ENCODE measurements around the gene MEOX2. TPM values are rescaled to one million over a fixed set of nuclear protein-coding genes. Genes with fewer than 3 reads are reported as not detected.

The MEOX2 gene
- total RNA-seq, 1 donor: not detected

DNA sequence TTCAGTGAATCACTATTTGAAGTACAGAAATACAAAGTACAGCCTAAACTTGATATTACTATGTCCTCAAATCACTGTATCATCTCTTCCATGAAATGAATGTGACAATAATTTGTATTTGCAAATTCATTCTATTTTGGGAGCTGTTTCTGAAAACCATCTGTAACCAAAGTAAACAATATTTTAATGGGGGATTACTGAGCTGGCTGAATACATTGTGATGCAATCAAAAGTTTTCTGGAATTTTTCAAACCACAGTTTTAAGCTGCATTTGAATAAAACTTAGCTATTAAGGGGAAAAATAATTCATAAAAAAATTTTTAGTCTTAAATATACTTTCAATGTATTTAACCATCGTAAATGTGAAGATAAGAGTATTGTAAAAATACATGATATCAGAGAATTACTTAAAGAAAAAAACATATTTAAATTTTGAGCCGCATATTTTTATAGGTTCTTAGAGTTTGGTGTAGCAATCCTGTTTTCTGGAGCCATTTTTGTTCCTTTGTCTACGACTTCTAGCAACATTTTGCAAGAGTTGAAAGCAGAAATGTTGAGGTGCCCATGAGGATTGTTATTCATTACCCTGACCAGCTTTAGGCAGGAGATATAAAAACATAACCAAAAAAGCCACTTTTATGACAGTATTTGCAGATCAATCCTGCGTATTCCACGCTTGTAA lies 78.8 kb downstream of the MEOX2 start:
- no peaks in the 10 kb centered on the region for H3K9me3 ChIP-seq (ENCODE audit: low read depth, low read length)
- H3K4me1 ChIP-seq (ENCODE audit: insufficient read depth, low read length): no peaks in the 10 kb centered on the region
- H3K27me3 ChIP-seq (ENCODE audit: insufficient read depth, low read length): no peaks in the 10 kb centered on the region
- H3K4me3 ChIP-seq (ENCODE audit: low read length): no peak overlapping the region

DNA sequence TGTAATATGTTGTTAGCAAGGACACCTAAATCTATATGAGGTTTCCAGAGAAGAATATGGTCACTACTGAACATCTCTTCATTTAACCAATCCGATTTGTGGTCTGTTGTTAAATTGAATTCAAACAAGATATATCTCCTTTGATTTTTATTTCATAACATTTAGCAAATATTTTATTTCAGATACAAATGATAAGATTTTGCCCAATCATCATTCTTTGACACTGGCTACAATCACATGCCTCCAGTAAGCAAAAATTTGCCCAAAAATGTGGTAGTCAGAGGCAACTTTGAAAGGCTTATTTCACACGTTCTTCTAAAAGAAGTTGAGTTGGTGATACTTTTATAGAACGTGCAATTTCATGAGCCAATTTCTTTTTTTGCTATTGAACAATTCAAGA lies 79.9 kb downstream of the MEOX2 start:
- no peaks in the 10 kb centered on the region for H3K4me1 ChIP-seq (ENCODE audit: insufficient read depth, low read length)
- H3K4me3 ChIP-seq (ENCODE audit: low read length): no peak overlapping the region
- no peaks in the 10 kb centered on the region for H3K27me3 ChIP-seq (ENCODE audit: insufficient read depth, low read length)
- no peaks in the 10 kb centered on the region for H3K9me3 ChIP-seq (ENCODE audit: low read depth, low read length)

DNA sequence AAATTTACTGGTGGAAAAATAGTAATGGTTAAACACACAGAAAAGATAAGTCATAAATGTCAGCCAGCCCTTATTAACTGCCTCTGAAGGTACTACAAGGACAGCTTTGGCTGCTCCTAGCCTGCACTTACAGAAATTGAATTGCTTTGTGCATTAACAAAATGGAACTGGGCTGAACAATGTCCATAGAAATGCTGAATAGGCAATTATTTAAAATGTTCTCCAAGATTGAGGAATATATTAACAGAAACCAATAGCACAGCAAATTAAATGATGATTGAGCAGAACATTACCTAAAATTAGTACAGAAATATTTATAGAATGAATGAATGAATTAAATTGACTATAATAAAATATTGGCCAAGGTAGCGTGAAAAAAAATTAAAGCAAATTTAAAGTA lies 82.3 kb downstream of the MEOX2 start:
- Histone ChIP-seq H3K27me3 (ENCODE audit: insufficient read depth, low read length) (no peaks in the 10 kb centered on the region), H3K9me3 (ENCODE audit: low read depth, low read length) (no peaks in the 10 kb centered on the region), H3K4me1 (ENCODE audit: insufficient read depth, low read length) (no peaks in the 10 kb centered on the region), H3K4me3 (ENCODE audit: low read length) (no peak overlapping the region)

DNA sequence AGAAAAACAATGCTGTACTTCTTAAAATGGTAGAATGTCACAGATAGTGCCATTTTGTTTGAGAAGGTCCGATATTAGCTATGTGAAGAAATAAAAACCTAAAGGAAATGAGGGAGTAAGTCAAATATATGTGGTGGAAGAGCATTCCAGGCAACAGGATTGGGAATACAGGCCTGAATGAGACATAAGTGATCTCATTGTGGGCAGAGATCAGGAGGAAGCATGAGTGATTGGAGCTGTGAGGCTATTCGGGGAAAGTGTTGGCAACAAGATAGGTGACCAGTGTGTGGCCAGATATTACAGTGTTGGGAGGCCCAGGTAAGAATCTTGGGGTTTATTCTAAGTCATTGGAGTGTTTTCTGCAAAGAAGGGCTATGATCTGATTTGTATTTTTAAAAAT lies 83.4 kb downstream of the MEOX2 start:
- H3K27me3 ChIP-seq (ENCODE audit: insufficient read depth, low read length): no peaks in the 10 kb centered on the region
- H3K4me3 ChIP-seq (ENCODE audit: low read length): no peak overlapping the region
- no peaks in the 10 kb centered on the region for H3K4me1 ChIP-seq (ENCODE audit: insufficient read depth, low read length)
- no peaks in the 10 kb centered on the region for H3K9me3 ChIP-seq (ENCODE audit: low read depth, low read length)

DNA sequence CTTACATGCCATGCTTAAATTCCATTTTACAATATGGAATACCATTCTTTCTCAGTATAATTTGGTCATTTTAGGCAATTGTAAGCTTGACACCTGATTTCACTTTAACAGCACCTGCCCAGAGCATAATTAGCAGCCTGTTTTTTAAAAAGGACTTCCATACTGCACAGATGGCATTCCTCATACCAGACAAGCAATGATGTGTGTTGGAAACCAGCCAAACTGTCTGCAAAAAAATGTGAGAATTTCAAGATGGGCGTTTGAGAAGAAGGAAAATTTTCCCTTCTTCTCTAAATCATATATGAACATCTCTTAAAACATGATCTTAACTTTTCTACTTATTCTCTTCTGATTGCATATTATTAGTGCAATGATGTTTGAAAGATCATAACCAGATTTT lies 84.2 kb downstream of the MEOX2 start:
- H3K9me3 ChIP-seq (ENCODE audit: low read depth, low read length): no peaks in the 10 kb centered on the region
- H3K4me1 ChIP-seq (ENCODE audit: insufficient read depth, low read length): no peaks in the 10 kb centered on the region
- H3K27me3 ChIP-seq (ENCODE audit: insufficient read depth, low read length): no peaks in the 10 kb centered on the region
- H3K4me3 ChIP-seq (ENCODE audit: low read length): no peak overlapping the region

DNA sequence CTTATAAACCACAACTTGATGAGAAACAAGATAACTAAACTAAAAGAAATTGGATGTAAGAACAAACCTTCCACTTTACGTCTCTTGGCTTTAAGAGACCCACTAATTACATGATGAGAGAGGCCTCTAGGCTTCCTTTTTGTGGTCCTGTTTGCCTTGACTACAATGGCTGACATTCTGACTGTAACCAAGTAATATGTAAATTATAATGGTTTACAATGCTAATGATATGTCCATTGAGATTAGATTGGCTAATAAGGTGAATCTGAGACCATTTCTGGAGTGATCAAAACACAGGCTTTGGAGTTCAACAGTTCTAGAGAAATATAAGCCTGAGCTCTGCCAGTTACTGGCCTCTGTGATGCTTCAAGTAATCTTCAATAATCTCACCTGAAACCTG lies 85.3 kb downstream of the MEOX2 start:
- Histone ChIP-seq H3K4me3 (ENCODE audit: low read length) (no peak overlapping the region), H3K27me3 (ENCODE audit: insufficient read depth, low read length) (no peaks in the 10 kb centered on the region), H3K9me3 (ENCODE audit: low read depth, low read length) (no peaks in the 10 kb centered on the region), H3K4me1 (ENCODE audit: insufficient read depth, low read length) (no peaks in the 10 kb centered on the region)

DNA sequence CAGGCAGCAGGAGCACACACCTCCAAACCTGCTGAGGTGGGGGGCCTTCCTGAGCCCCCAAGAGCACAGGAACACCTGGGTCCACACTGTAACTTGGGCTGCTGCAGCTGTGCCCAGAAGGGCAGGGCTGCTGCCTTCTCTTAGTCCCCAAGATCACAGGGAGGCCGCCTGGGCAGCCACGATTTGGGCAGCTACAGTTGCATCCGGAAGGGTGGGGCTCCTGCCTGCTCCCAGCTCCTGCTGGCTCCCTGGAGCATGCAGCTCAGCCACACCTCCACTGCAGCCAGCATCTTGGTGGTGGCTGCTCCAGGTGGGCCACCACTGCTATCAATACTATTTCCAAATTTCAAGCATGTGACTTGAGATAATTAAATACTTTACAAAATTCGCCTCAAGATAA lies 86.2 kb downstream of the MEOX2 start:
- Histone ChIP-seq H3K27me3 (ENCODE audit: insufficient read depth, low read length) (no peaks in the 10 kb centered on the region), H3K4me3 (ENCODE audit: low read length) (no peak overlapping the region), H3K4me1 (ENCODE audit: insufficient read depth, low read length) (no peaks in the 10 kb centered on the region), H3K9me3 (ENCODE audit: low read depth, low read length) (no peaks in the 10 kb centered on the region)

DNA sequence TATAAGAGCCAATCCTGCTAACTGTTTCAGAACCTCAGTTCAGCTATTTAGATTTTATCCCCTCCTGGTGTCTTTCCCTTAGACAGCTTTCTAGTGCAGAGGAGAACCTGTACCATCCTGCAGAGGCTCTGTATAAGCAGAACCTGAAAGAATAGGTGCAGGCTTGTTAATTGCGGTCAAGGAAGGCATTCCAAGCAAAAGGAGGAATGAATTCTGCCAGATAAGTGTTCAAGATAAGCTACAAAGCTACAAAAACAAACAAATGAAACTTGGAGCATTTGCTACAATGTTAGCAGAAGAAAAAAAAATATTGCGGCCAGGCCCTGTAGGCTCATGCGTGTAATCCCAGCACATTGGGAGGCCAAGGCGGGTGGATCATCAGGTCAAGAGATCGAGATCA lies 92.0 kb downstream of the MEOX2 start:
- H3K9me3 ChIP-seq (ENCODE audit: low read depth, low read length): peaks cover 5% of the 10 kb centered on the region
- H3K4me1 ChIP-seq (ENCODE audit: insufficient read depth, low read length): no peaks in the 10 kb centered on the region
- H3K4me3 ChIP-seq (ENCODE audit: low read length): no peak overlapping the region
- H3K27me3 ChIP-seq (ENCODE audit: insufficient read depth, low read length): no peaks in the 10 kb centered on the region

DNA sequence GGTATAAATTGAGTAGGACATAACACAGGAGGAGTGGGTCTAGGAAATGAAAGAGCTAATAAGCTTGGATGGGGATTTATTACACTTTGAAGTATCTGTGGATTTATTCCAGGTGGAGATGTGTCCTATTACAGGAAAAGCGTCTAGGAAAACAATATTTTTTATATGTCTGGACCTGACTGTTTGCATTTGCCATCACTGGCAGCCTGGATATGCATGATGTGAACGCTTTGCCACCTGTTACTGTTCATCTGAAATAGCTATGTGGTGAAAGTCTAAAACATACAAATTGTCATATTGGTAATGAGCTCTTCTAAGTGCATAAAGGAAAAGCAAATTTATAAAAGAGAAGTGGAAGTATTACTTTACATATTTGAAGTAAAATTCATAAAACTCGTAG lies 93.1 kb downstream of the MEOX2 start:
- Histone ChIP-seq H3K4me1 (ENCODE audit: insufficient read depth, low read length) (no peaks in the 10 kb centered on the region), H3K4me3 (ENCODE audit: low read length) (no peak overlapping the region), H3K9me3 (ENCODE audit: low read depth, low read length) (peaks cover 5% of the 10 kb centered on the region), H3K27me3 (ENCODE audit: insufficient read depth, low read length) (no peaks in the 10 kb centered on the region)

DNA sequence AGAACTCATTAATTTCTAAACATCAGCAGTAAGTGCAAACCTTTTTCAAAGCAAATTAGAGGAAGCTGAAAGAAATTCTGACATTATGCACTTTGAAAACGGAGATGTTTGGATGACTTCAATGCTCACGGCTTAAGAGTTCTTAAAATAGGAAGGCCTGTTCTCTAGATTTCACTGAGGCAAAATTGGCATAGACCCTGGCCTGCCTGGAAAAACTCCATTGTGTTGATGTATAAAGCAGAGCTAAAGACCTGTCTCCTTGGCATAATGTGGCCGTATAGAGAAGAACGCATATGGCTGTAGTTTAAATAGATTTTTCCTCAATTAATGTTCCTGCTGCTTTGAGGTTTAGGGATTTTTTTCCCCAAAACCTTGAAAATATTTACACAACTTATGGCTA lies 100.2 kb downstream of the MEOX2 start:
- H3K4me1 ChIP-seq (ENCODE audit: insufficient read depth, low read length): no peaks in the 10 kb centered on the region
- H3K27me3 ChIP-seq (ENCODE audit: insufficient read depth, low read length): no peaks in the 10 kb centered on the region
- H3K4me3 ChIP-seq (ENCODE audit: low read length): no peak overlapping the region
- H3K9me3 ChIP-seq (ENCODE audit: low read depth, low read length): peaks cover 14% of the 10 kb centered on the region

DNA sequence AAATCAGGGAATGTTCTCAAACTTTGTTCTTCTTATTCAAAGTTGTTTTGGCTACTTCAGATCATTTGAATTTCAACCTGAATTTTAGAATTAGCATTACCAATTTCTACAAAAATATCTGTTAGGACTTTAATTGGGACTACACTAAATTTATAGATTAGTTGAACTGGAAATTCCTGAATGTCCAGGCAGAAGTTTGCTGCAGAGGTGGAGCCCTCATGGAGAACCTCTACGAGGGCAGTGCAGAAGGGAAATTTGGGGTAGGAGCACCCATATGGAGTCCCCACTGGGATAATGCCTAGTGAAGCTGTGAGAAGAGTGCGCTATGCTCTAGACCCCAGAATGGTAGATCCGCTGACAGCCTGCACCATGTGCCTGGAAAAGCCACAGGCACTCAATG lies 101.9 kb downstream of the MEOX2 start:
- peaks cover 14% of the 10 kb centered on the region for H3K9me3 ChIP-seq (ENCODE audit: low read depth, low read length)
- H3K4me3 ChIP-seq (ENCODE audit: low read length): no peak overlapping the region
- no peaks in the 10 kb centered on the region for H3K4me1 ChIP-seq (ENCODE audit: insufficient read depth, low read length)
- no peaks in the 10 kb centered on the region for H3K27me3 ChIP-seq (ENCODE audit: insufficient read depth, low read length)

DNA sequence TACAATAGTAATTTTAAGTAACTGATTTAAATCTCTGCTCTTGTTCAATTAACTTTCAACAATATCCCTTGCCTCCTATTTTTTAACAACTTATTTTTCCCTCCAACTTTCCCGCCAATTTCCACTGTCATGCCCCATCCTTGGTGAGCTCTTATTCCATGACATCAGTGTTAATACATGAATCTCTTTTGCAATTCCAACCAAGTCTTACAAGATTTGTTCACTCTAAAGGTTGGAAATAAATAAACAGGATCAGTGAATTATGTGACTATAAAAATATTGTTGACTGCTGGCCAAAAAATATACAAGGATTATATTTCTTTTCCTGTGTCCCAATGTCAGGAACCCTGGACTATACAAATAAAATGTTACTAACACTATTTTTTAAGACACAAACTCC lies 103.7 kb downstream of the MEOX2 start:
- Histone ChIP-seq H3K4me1 (ENCODE audit: insufficient read depth, low read length) (no peaks in the 10 kb centered on the region), H3K4me3 (ENCODE audit: low read length) (no peak overlapping the region), H3K9me3 (ENCODE audit: low read depth, low read length) (peaks cover 14% of the 10 kb centered on the region), H3K27me3 (ENCODE audit: insufficient read depth, low read length) (no peaks in the 10 kb centered on the region)

DNA sequence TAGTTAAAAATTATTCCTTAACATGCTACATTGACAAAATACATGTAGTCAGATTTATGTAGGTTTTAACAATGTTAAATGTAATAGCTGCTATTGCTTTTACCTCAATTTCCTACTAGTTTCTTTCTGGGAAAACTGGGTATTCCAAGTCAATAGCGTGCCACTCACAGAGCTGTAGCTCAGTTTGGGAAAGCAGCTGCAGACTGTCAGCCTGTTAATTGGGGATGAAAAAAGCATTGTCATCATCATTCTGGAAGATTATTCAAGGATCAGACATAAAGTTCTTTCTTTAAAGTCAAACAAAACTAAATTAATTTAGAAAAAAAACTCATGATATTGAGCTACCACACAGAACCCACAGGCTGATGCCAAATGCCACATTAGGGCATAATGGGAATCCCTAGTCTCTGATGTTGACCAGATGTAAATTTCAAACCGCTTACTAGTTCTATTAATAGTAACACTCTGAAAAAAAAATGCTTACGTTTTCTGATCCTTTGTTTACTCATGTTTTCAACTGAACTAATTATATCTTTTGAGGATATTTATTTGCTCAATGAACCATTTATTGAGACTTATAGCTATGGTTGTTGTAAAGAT lies 105.0 kb downstream of the MEOX2 start:
- Histone ChIP-seq H3K9me3 (ENCODE audit: low read depth, low read length) (peaks cover 14% of the 10 kb centered on the region), H3K27me3 (ENCODE audit: insufficient read depth, low read length) (no peaks in the 10 kb centered on the region), H3K4me1 (ENCODE audit: insufficient read depth, low read length) (no peaks in the 10 kb centered on the region), H3K4me3 (ENCODE audit: low read length) (no peak overlapping the region)

DNA sequence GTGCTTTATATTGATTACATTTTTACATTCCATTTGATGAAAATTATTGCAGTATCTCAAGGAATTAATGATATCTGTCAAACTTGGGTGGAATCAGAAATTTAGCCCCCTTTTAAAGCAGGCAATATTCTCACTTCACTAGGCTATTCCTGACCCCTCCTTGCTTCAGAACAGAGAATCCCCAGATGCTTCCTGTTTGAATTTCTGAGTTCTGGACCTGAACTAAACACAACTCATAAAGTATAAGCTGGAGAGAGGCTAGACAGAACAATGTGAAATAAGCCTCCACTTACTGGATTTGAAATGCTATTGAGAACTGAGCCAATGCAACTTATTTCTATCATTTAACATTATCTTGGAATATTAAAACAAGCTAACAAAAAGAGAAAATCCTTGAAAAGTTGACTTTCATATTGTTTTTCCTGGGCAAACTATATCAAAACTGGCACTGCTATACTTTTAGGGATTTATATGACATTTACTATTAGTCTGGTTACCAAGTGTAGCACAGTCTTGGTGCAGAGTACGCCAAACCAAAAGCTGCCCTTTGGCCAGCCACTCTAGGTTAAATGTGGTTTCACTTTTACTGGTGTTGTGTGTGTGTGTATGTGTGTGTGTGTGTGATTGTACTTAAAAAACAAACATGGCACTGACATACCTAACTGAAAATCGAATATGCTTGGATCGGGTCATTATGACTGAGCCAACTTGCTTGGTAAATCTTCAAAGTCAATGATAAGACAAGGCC lies 105.7 kb downstream of the MEOX2 start:
- H3K9me3 ChIP-seq (ENCODE audit: low read depth, low read length): peaks cover 8% of the 10 kb centered on the region
- H3K4me3 ChIP-seq (ENCODE audit: low read length): no peak overlapping the region
- H3K4me1 ChIP-seq (ENCODE audit: insufficient read depth, low read length): no peaks in the 10 kb centered on the region
- no peaks in the 10 kb centered on the region for H3K27me3 ChIP-seq (ENCODE audit: insufficient read depth, low read length)

DNA sequence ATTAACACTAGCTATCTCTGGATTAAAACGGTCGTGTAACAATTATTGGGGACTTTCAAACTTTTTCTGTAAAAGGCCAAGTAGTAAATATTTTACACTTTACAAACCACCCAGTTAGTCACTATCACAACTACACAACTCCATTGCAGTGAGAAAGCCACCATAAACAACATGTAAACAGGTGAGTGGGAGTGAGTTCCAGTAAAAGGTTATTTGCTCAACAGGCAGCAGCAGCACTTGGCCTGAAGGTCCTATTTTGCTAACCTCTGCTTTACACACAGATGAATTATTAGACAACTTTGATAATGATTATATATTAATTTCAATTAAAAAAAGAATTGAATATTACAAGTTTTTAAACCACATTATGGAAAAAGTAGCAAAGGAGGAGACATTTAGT lies 108.9 kb downstream of the MEOX2 start:
- no peaks in the 10 kb centered on the region for H3K9me3 ChIP-seq (ENCODE audit: low read depth, low read length)
- H3K27me3 ChIP-seq (ENCODE audit: insufficient read depth, low read length): no peaks in the 10 kb centered on the region
- H3K4me1 ChIP-seq (ENCODE audit: insufficient read depth, low read length): no peaks in the 10 kb centered on the region
- H3K4me3 ChIP-seq (ENCODE audit: low read length): no peak overlapping the region

Data from mononuclear cell (primary cell).